H9 (cell line): Measurements from ENCODE around the gene EIF2AK2. TPM values are rescaled to one million over a fixed set of nuclear protein-coding genes. Genes with fewer than 3 reads are reported as not detected.

Experiments
- DNase-seq: peaks from one replicate; pipeline ENCODE4 v3.0.0-alpha.2; 2017
- H2AFZ ChIP-seq: one replicate; pipeline ENCODE4 v1.6.1; 2013; ENCODE audit warnings: mild to moderate bottlenecking, low read length, control low read depth, moderate library complexity
- H2AK5ac ChIP-seq: 2 replicates; pipeline ENCODE4 v1.6.1; 2013; ENCODE audit warnings: low read length, control low read depth, mixed read lengths; ENCODE audit not compliant: insufficient read length
- H2BK120ac ChIP-seq: one replicate; pipeline ENCODE4 v1.6.1; 2013; ENCODE audit warnings: low read depth, mild to moderate bottlenecking, low read length, control low read depth, inconsistent platforms; ENCODE audit not compliant: poor library complexity, severe bottlenecking
- H2BK12ac ChIP-seq: 2 replicates; pipeline ENCODE4 v1.6.1; 2013; ENCODE audit warnings: low read length, control low read depth, mixed read lengths, low read depth; ENCODE audit not compliant: insufficient read length
- H2BK15ac ChIP-seq: 2 replicates; pipeline ENCODE4 v1.6.1; 2013; ENCODE audit warnings: low read depth, low read length, control low read depth
- H2BK20ac ChIP-seq: one replicate; pipeline ENCODE4 v1.6.1; 2013; ENCODE audit warnings: low read depth, mild to moderate bottlenecking, low read length, control low read depth, inconsistent platforms; ENCODE audit not compliant: poor library complexity, severe bottlenecking
- H2BK5ac ChIP-seq: 2 replicates; pipeline ENCODE4 v1.6.1; 2013; ENCODE audit warnings: low read length, control low read depth, mixed read lengths; ENCODE audit not compliant: insufficient read length
- H3K14ac ChIP-seq: 2 replicates; pipeline ENCODE4 v1.6.1; 2013; ENCODE audit warnings: low read length, control low read depth; ENCODE audit not compliant: insufficient read depth
- H3K18ac ChIP-seq: 2 replicates; pipeline ENCODE4 v1.6.1; 2013; ENCODE audit warnings: low read depth, mild to moderate bottlenecking, mixed read lengths, low read length, control low read depth; ENCODE audit not compliant: insufficient read length
- H3K23ac ChIP-seq: 2 replicates; pipeline ENCODE4 v1.6.1; 2013; ENCODE audit warnings: low read length, control low read depth, mixed read lengths, low read depth; ENCODE audit not compliant: insufficient read length
- H3K23me2 ChIP-seq: 2 replicates; pipeline ENCODE4 v1.6.1; 2013; ENCODE audit warnings: low read depth, mild to moderate bottlenecking, mixed read lengths, low read length, control low read depth; ENCODE audit not compliant: insufficient read length, poor library complexity, severe bottlenecking
- H3K27ac ChIP-seq: 2 replicates; pipeline ENCODE4 v1.5.1; 2013; ENCODE audit warnings: low read length, control low read depth, mixed read lengths, low read depth; ENCODE audit not compliant: insufficient read length
- H3K27me3 ChIP-seq: 2 replicates; pipeline ENCODE4 v1.6.1; 2013; ENCODE audit warnings: low read length, control low read depth, inconsistent platforms; ENCODE audit not compliant: insufficient read depth
- H3K4ac ChIP-seq: 2 replicates; pipeline ENCODE4 v1.6.1; 2013; ENCODE audit warnings: low read depth, mild to moderate bottlenecking, control low read depth, inconsistent platforms, low read length, moderate library complexity
- H3K4me1 ChIP-seq: 2 replicates; pipeline ENCODE4 v1.6.1; 2013; ENCODE audit warnings: low read length, control low read depth, inconsistent platforms; ENCODE audit not compliant: insufficient read depth
- H3K4me2 ChIP-seq: 2 replicates; pipeline ENCODE4 v1.6.1; 2013; ENCODE audit warnings: low read length, control low read depth, mixed read lengths; ENCODE audit not compliant: insufficient read length, insufficient read depth
- H3K56ac ChIP-seq: 2 replicates; pipeline ENCODE4 v1.6.1; 2013; ENCODE audit warnings: low read depth, mild to moderate bottlenecking, mixed read lengths, low read length, control low read depth; ENCODE audit not compliant: insufficient read length
- H3K79me1 ChIP-seq: 2 replicates; pipeline ENCODE4 v1.6.1; 2013; ENCODE audit warnings: low read depth, mild to moderate bottlenecking, moderate library complexity, low read length, control low read depth, inconsistent platforms; ENCODE audit not compliant: insufficient read depth, poor library complexity, severe bottlenecking
- H3K79me2 ChIP-seq: 2 replicates; pipeline ENCODE4 v1.6.1; 2013; ENCODE audit warnings: low read length, control low read depth, inconsistent platforms; ENCODE audit not compliant: insufficient read depth
- H3K9ac ChIP-seq: 2 replicates; pipeline ENCODE4 v1.6.1; 2013; ENCODE audit warnings: low read length, control low read depth, mixed read lengths; ENCODE audit not compliant: insufficient read length; ENCODE audit errors: extremely low read depth
- H3K9me3 ChIP-seq: one replicate; pipeline ENCODE4 v1.6.1; 2013; ENCODE audit warnings: low read depth, low read length, inconsistent platforms; ENCODE audit not compliant: control insufficient read depth
- H3T11ph ChIP-seq: one replicate; pipeline ENCODE4 v1.6.1; 2013; ENCODE audit warnings: mild to moderate bottlenecking, low read length, control low read depth, inconsistent platforms
- H4K20me1 ChIP-seq: one replicate; pipeline ENCODE4 v1.6.1; 2013; ENCODE audit not compliant: control insufficient read depth, insufficient read length, insufficient read depth
- H4K5ac ChIP-seq: 2 replicates; pipeline ENCODE4 v1.6.1; 2013; ENCODE audit warnings: low read depth, mild to moderate bottlenecking, mixed read lengths, low read length, control low read depth; ENCODE audit not compliant: insufficient read length
- H4K8ac ChIP-seq: replicated peaks from 2 replicates; pipeline ENCODE4 v1.6.1; 2013; ENCODE audit warnings: low read length, control low read depth, mixed read lengths, low read depth; ENCODE audit not compliant: insufficient read length
- H4K91ac ChIP-seq: 2 replicates; pipeline ENCODE4 v1.6.1; 2013; ENCODE audit warnings: low read depth, mild to moderate bottlenecking, moderate library complexity, mixed read lengths, low read length, control low read depth; ENCODE audit not compliant: insufficient read length
- H3K27ac Mint-ChIP-seq, 3 experiments: 2 replicates in 2 of 3; 3 replicates in 1 of 3; pipeline ENCODE4 v1.8.0; 2020 to 2021; ENCODE audit warnings: mixed read lengths in 3 of 3, mild to moderate bottlenecking in 1 of 3, moderate library complexity in 1 of 3
- H3K27me3 Mint-ChIP-seq: 2 replicates; pipeline ENCODE4 v1.8.0; 2021; ENCODE audit warnings: low read depth, mild to moderate bottlenecking, moderate library complexity, mixed read lengths
- H3K36me3 Mint-ChIP-seq, 3 experiments: 2 replicates in 2 of 3; 3 replicates in 1 of 3; pipeline ENCODE4 v1.8.0; 2020 to 2021; ENCODE audit warnings: low read depth in 3 of 3, mixed read lengths in 3 of 3; ENCODE audit not compliant: insufficient read depth in 1 of 3
- H3K4me1 Mint-ChIP-seq, 2 experiments: 2 replicates each; pipeline ENCODE4 v1.8.0; 2020; ENCODE audit warnings: mixed read lengths in 2 of 2
- H3K4me3 Mint-ChIP-seq, 2 experiments: 2 replicates in 1 of 2; 3 replicates in 1 of 2; pipeline ENCODE4 v1.8.0; 2020 to 2021; ENCODE audit warnings: mild to moderate bottlenecking in 2 of 2, mixed read lengths in 2 of 2, moderate library complexity in 1 of 2
- H3K9me3 Mint-ChIP-seq, 2 experiments: 2 replicates in 1 of 2; 3 replicates in 1 of 2; pipeline ENCODE4 v1.8.0; 2020; ENCODE audit warnings: mild to moderate bottlenecking in 2 of 2, mixed read lengths in 2 of 2, moderate library complexity in 1 of 2
- WGBS: extraction: QIAGEN DNeasy Blood & Tissue Kit; methylation state at CpG from one replicate; pipeline ENCODE4 v1.1.7; 2013; ENCODE audit warnings: missing lambda C conversion rate, low lambda C conversion rate, mixed read lengths; ENCODE audit not compliant: insufficient read length; ENCODE audit errors: extremely low coverage; 5-methylcytosine and 5-hydroxymethylcytosine counted together
- total RNA-seq: library from RNA; stranded (reverse); gene quantifications from 2 replicates; pipeline ENCODE4 v1.2.1, GENCODE V29; 2021
- TF ChIP-seq, protein P1 (sequence below): fragments of 200-600 bp; sonication (generic); conservative IDR thresholded peaks from 3 replicates; pipeline ENCODE4 v1.8.0; 2021; ENCODE audit warnings: antibody characterized with exemption, mild to moderate bottlenecking

Gene EIF2AK2
- total RNA-seq, 1 experiment from 2014 or later = 55.7 TPM

DNA sequence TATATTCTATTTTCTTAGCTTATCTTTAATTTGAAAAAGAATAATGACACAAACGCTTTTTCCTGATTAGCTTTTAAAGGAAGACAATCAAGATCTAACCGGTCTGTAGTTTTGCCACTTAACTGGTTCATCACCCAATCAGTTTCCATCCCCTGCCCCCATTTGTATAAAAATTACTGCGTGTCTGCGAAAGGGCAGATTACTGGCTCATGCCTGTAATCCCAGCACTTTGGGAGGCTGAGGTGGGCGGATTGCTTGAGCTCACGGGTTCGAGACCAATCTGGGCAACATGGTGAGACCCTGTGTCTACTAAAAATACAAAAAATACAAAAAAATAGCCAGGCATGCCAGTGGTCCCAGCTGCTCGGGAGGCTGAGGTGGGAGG, 41.9 kb upstream of the EIF2AK2 start:
- Histone ChIP-seq H3K79me1 (no peaks in the 10 kb centered on the region), H3K23me2 (no peaks in the 10 kb centered on the region), H2BK12ac (no peak overlapping the region), H3K4me2 (no peak overlapping the region), H3K4ac (no peak overlapping the region), H2BK15ac (no peak overlapping the region), H3K18ac (no peak overlapping the region), H3K9ac (no peak overlapping the region), H3K14ac (no peak overlapping the region), H4K5ac (no peak overlapping the region), H3K27ac (no peak overlapping the region), H3T11ph (no peak overlapping the region), H3K27me3 (no peaks in the 10 kb centered on the region), H4K8ac (no peak overlapping the region), H3K79me2 (peaks cover 2% of the 10 kb centered on the region; the same call in 1 of the 2 replicates), H2BK5ac (no peak overlapping the region), H3K4me1 (peaks cover 3% of the 10 kb centered on the region; the same call in 1 of the 2 replicates), H2AK5ac (no peak overlapping the region), H2AFZ (no peak overlapping the region), H2BK120ac (no peak overlapping the region), H2BK20ac (no peak overlapping the region), H4K20me1 (no peaks in the 10 kb centered on the region), H3K56ac (no peak overlapping the region), H3K23ac (no peak overlapping the region), H4K91ac (no peak overlapping the region), H3K9me3 (peaks cover 5% of the 10 kb centered on the region)
- TF ChIP-seq, protein P1, sequence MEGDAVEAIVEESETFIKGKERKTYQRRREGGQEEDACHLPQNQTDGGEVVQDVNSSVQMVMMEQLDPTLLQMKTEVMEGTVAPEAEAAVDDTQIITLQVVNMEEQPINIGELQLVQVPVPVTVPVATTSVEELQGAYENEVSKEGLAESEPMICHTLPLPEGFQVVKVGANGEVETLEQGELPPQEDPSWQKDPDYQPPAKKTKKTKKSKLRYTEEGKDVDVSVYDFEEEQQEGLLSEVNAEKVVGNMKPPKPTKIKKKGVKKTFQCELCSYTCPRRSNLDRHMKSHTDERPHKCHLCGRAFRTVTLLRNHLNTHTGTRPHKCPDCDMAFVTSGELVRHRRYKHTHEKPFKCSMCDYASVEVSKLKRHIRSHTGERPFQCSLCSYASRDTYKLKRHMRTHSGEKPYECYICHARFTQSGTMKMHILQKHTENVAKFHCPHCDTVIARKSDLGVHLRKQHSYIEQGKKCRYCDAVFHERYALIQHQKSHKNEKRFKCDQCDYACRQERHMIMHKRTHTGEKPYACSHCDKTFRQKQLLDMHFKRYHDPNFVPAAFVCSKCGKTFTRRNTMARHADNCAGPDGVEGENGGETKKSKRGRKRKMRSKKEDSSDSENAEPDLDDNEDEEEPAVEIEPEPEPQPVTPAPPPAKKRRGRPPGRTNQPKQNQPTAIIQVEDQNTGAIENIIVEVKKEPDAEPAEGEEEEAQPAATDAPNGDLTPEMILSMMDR = no peak
- Mint-ChIP-seq H3K4me1 (peaks cover 25 to 33% of the 10 kb centered on the region in 2 experiments), H3K27ac (peak overlapping the region; percentile 94 to 98 (median 98)), H3K9me3 (peaks cover 5 to 7% of the 10 kb centered on the region in 2 experiments), H3K36me3 (peaks cover 23 to 38% (median 36%) of the 10 kb centered on the region in 3 experiments), H3K4me3 (no peak overlapping the region), H3K27me3 (no peaks in the 10 kb centered on the region)
- DNase-seq = no peak
- no CpG with 5 or more reads among the region's 8 CpGs for WGBS
